H9 (cell line): ENCODE results near the gene TENM3. TPM values are rescaled to one million over a fixed set of nuclear protein-coding genes. Genes with fewer than 3 reads are reported as not detected.

Experiments used
- DNase-seq: peaks from one replicate; pipeline ENCODE4 v3.0.0-alpha.2; 2017
- H2AFZ ChIP-seq: one replicate; pipeline ENCODE4 v1.6.1; 2013; ENCODE audit warnings: mild to moderate bottlenecking, low read length, control low read depth, moderate library complexity
- H2AK5ac ChIP-seq: 2 replicates; pipeline ENCODE4 v1.6.1; 2013; ENCODE audit warnings: low read length, control low read depth, mixed read lengths; ENCODE audit not compliant: insufficient read length
- H2BK120ac ChIP-seq: one replicate; pipeline ENCODE4 v1.6.1; 2013; ENCODE audit warnings: low read depth, mild to moderate bottlenecking, low read length, control low read depth, inconsistent platforms; ENCODE audit not compliant: poor library complexity, severe bottlenecking
- H2BK12ac ChIP-seq: 2 replicates; pipeline ENCODE4 v1.6.1; 2013; ENCODE audit warnings: low read length, control low read depth, mixed read lengths, low read depth; ENCODE audit not compliant: insufficient read length
- H2BK15ac ChIP-seq: 2 replicates; pipeline ENCODE4 v1.6.1; 2013; ENCODE audit warnings: low read depth, low read length, control low read depth
- H2BK20ac ChIP-seq: one replicate; pipeline ENCODE4 v1.6.1; 2013; ENCODE audit warnings: low read depth, mild to moderate bottlenecking, low read length, control low read depth, inconsistent platforms; ENCODE audit not compliant: poor library complexity, severe bottlenecking
- H2BK5ac ChIP-seq: 2 replicates; pipeline ENCODE4 v1.6.1; 2013; ENCODE audit warnings: low read length, control low read depth, mixed read lengths; ENCODE audit not compliant: insufficient read length
- H3K14ac ChIP-seq: 2 replicates; pipeline ENCODE4 v1.6.1; 2013; ENCODE audit warnings: low read length, control low read depth; ENCODE audit not compliant: insufficient read depth
- H3K18ac ChIP-seq: 2 replicates; pipeline ENCODE4 v1.6.1; 2013; ENCODE audit warnings: low read depth, mild to moderate bottlenecking, mixed read lengths, low read length, control low read depth; ENCODE audit not compliant: insufficient read length
- H3K23ac ChIP-seq: 2 replicates; pipeline ENCODE4 v1.6.1; 2013; ENCODE audit warnings: low read length, control low read depth, mixed read lengths, low read depth; ENCODE audit not compliant: insufficient read length
- H3K23me2 ChIP-seq: 2 replicates; pipeline ENCODE4 v1.6.1; 2013; ENCODE audit warnings: low read depth, mild to moderate bottlenecking, mixed read lengths, low read length, control low read depth; ENCODE audit not compliant: insufficient read length, poor library complexity, severe bottlenecking
- H3K27ac ChIP-seq: 2 replicates; pipeline ENCODE4 v1.5.1; 2013; ENCODE audit warnings: low read length, control low read depth, mixed read lengths, low read depth; ENCODE audit not compliant: insufficient read length
- H3K27me3 ChIP-seq: 2 replicates; pipeline ENCODE4 v1.6.1; 2013; ENCODE audit warnings: low read length, control low read depth, inconsistent platforms; ENCODE audit not compliant: insufficient read depth
- H3K4ac ChIP-seq: 2 replicates; pipeline ENCODE4 v1.6.1; 2013; ENCODE audit warnings: low read depth, mild to moderate bottlenecking, control low read depth, inconsistent platforms, low read length, moderate library complexity
- H3K4me1 ChIP-seq: 2 replicates; pipeline ENCODE4 v1.6.1; 2013; ENCODE audit warnings: low read length, control low read depth, inconsistent platforms; ENCODE audit not compliant: insufficient read depth
- H3K4me2 ChIP-seq: 2 replicates; pipeline ENCODE4 v1.6.1; 2013; ENCODE audit warnings: low read length, control low read depth, mixed read lengths; ENCODE audit not compliant: insufficient read length, insufficient read depth
- H3K56ac ChIP-seq: 2 replicates; pipeline ENCODE4 v1.6.1; 2013; ENCODE audit warnings: low read depth, mild to moderate bottlenecking, mixed read lengths, low read length, control low read depth; ENCODE audit not compliant: insufficient read length
- H3K79me1 ChIP-seq: 2 replicates; pipeline ENCODE4 v1.6.1; 2013; ENCODE audit warnings: low read depth, mild to moderate bottlenecking, moderate library complexity, low read length, control low read depth, inconsistent platforms; ENCODE audit not compliant: insufficient read depth, poor library complexity, severe bottlenecking
- H3K79me2 ChIP-seq: 2 replicates; pipeline ENCODE4 v1.6.1; 2013; ENCODE audit warnings: low read length, control low read depth, inconsistent platforms; ENCODE audit not compliant: insufficient read depth
- H3K9ac ChIP-seq: 2 replicates; pipeline ENCODE4 v1.6.1; 2013; ENCODE audit warnings: low read length, control low read depth, mixed read lengths; ENCODE audit not compliant: insufficient read length; ENCODE audit errors: extremely low read depth
- H3K9me3 ChIP-seq: one replicate; pipeline ENCODE4 v1.6.1; 2013; ENCODE audit warnings: low read depth, low read length, inconsistent platforms; ENCODE audit not compliant: control insufficient read depth
- H3T11ph ChIP-seq: one replicate; pipeline ENCODE4 v1.6.1; 2013; ENCODE audit warnings: mild to moderate bottlenecking, low read length, control low read depth, inconsistent platforms
- H4K20me1 ChIP-seq: one replicate; pipeline ENCODE4 v1.6.1; 2013; ENCODE audit not compliant: control insufficient read depth, insufficient read length, insufficient read depth
- H4K5ac ChIP-seq: 2 replicates; pipeline ENCODE4 v1.6.1; 2013; ENCODE audit warnings: low read depth, mild to moderate bottlenecking, mixed read lengths, low read length, control low read depth; ENCODE audit not compliant: insufficient read length
- H4K8ac ChIP-seq: replicated peaks from 2 replicates; pipeline ENCODE4 v1.6.1; 2013; ENCODE audit warnings: low read length, control low read depth, mixed read lengths, low read depth; ENCODE audit not compliant: insufficient read length
- H4K91ac ChIP-seq: 2 replicates; pipeline ENCODE4 v1.6.1; 2013; ENCODE audit warnings: low read depth, mild to moderate bottlenecking, moderate library complexity, mixed read lengths, low read length, control low read depth; ENCODE audit not compliant: insufficient read length
- H3K27ac Mint-ChIP-seq, 3 experiments: 2 replicates in 2 of 3; 3 replicates in 1 of 3; pipeline ENCODE4 v1.8.0; 2020 to 2021; ENCODE audit warnings: mixed read lengths in 3 of 3, mild to moderate bottlenecking in 1 of 3, moderate library complexity in 1 of 3
- H3K27me3 Mint-ChIP-seq: 2 replicates; pipeline ENCODE4 v1.8.0; 2021; ENCODE audit warnings: low read depth, mild to moderate bottlenecking, moderate library complexity, mixed read lengths
- H3K36me3 Mint-ChIP-seq, 3 experiments: 2 replicates in 2 of 3; 3 replicates in 1 of 3; pipeline ENCODE4 v1.8.0; 2020 to 2021; ENCODE audit warnings: low read depth in 3 of 3, mixed read lengths in 3 of 3; ENCODE audit not compliant: insufficient read depth in 1 of 3
- H3K4me1 Mint-ChIP-seq, 2 experiments: 2 replicates each; pipeline ENCODE4 v1.8.0; 2020; ENCODE audit warnings: mixed read lengths in 2 of 2
- H3K4me3 Mint-ChIP-seq, 2 experiments: 2 replicates in 1 of 2; 3 replicates in 1 of 2; pipeline ENCODE4 v1.8.0; 2020 to 2021; ENCODE audit warnings: mild to moderate bottlenecking in 2 of 2, mixed read lengths in 2 of 2, moderate library complexity in 1 of 2
- H3K9me3 Mint-ChIP-seq, 2 experiments: 2 replicates in 1 of 2; 3 replicates in 1 of 2; pipeline ENCODE4 v1.8.0; 2020; ENCODE audit warnings: mild to moderate bottlenecking in 2 of 2, mixed read lengths in 2 of 2, moderate library complexity in 1 of 2
- CTCF ChIP-seq: fragments of 200-600 bp; sonication (generic); conservative IDR thresholded peaks from 3 replicates; pipeline ENCODE4 v1.8.0; 2021; ENCODE audit warnings: antibody characterized with exemption, mild to moderate bottlenecking
- WGBS: extraction: QIAGEN DNeasy Blood & Tissue Kit; methylation state at CpG from one replicate; pipeline ENCODE4 v1.1.7; 2013; ENCODE audit warnings: missing lambda C conversion rate, low lambda C conversion rate, mixed read lengths; ENCODE audit not compliant: insufficient read length; ENCODE audit errors: extremely low coverage; 5-methylcytosine and 5-hydroxymethylcytosine counted together
- total RNA-seq: library from RNA; stranded (reverse); gene quantifications from 2 replicates; pipeline ENCODE4 v1.2.1, GENCODE V29; 2021

TENM3 gene
- total RNA-seq, 1 experiment from 2014 or later = 49.6 TPM

GRCh38 chr4:182286035-182286434 is 42.8 kb downstream of the TENM3 start:
- no peak for TF ChIP-seq CTCF
- Histone ChIP-seq H4K20me1 (no peaks in the 10 kb centered on the region), H3K9ac (no peak overlapping the region), H2BK12ac (no peak overlapping the region), H3K4ac (no peak overlapping the region), H3K79me2 (no peaks in the 10 kb centered on the region), H3K27me3 (no peaks in the 10 kb centered on the region), H3K18ac (no peak overlapping the region), H4K8ac (no peak overlapping the region), H2BK5ac (no peak overlapping the region), H2AFZ (no peak overlapping the region), H3K4me1 (no peaks in the 10 kb centered on the region), H3K23ac (no peak overlapping the region), H2BK20ac (no peak overlapping the region), H3K79me1 (no peaks in the 10 kb centered on the region), H2BK15ac (no peak overlapping the region), H3K56ac (no peak overlapping the region), H3K27ac (no peak overlapping the region), H3K9me3 (no peaks in the 10 kb centered on the region), H3K14ac (no peak overlapping the region), H2BK120ac (no peak overlapping the region), H3K4me2 (no peak overlapping the region), H4K5ac (no peak overlapping the region), H3K23me2 (no peaks in the 10 kb centered on the region), H4K91ac (no peak overlapping the region), H2AK5ac (no peak overlapping the region), H3T11ph (no peak overlapping the region)
- H3K4me1 Mint-ChIP-seq = peaks cover 0 to 5% of the 10 kb centered on the region in 2 experiments; a peak in 3 of 4 replicates
- H3K27ac Mint-ChIP-seq = peak overlapping the region in 2 of 3 experiments; percentile 1 to 15; a peak in 2 of 7 replicates
- peaks cover 0 to 2% (median 0%) of the 10 kb centered on the region in 3 experiments; a peak in 2 of 7 replicates for H3K36me3 Mint-ChIP-seq
- no peaks in the 10 kb centered on the region for H3K27me3 Mint-ChIP-seq
- H3K9me3 Mint-ChIP-seq = no peaks in the 10 kb centered on the region
- no peak for DNase-seq
- H3K4me3 Mint-ChIP-seq = no peak overlapping the region
- no CpG with 5 or more reads among the region's 3 CpGs for WGBS
